Activated naive CD8-positive, alpha-beta T cell treated with anti-CD3 and anti-CD28 coated beads for 36 hours (primary cell): Measurements from ENCODE around the gene SWSAP1. TPM values are rescaled to one million over a fixed set of nuclear protein-coding genes. Genes with fewer than 3 reads are reported as not detected.
"Not testable (repeated sequence)": the region's sequence is repeated elsewhere in the genome, so short reads cannot be mapped to it uniquely, and the experiment has no call there.

Source experiments
- DNase-seq: peaks from one replicate; pipeline ENCODE4 v3.0.0; 2021
- H3K27ac Mint-ChIP-seq: one replicate; pipeline ENCODE4 v1.8.0; 2022; ENCODE audit warnings: mild to moderate bottlenecking, moderate library complexity, mixed read lengths
- H3K27me3 Mint-ChIP-seq: one replicate; pipeline ENCODE4 v1.8.0; 2022; ENCODE audit warnings: mild to moderate bottlenecking, mixed read lengths
- H3K36me3 Mint-ChIP-seq: one replicate; pipeline ENCODE4 v1.8.0; 2021; ENCODE audit warnings: mild to moderate bottlenecking, mixed read lengths
- H3K4me1 Mint-ChIP-seq: one replicate; pipeline ENCODE4 v1.8.0; 2021; ENCODE audit warnings: mixed read lengths
- H3K4me3 Mint-ChIP-seq: one replicate; pipeline ENCODE4 v1.8.0; 2022; ENCODE audit warnings: mild to moderate bottlenecking, moderate library complexity, mixed read lengths
- H3K9me3 Mint-ChIP-seq: one replicate; pipeline ENCODE4 v1.8.0; 2022; ENCODE audit warnings: mixed read lengths
- total RNA-seq, 2 experiments: library from RNA; stranded (reverse); gene quantifications; one replicate each; pipeline ENCODE4 v1.2.3, GENCODE V29; 2021

SWSAP1 gene
- total RNA-seq, result 1 to 10 TPM; 2.1 to 2.2 TPM

- H3K27me3 Mint-ChIP-seq, result no peaks in the 10 kb centered on the region
Observed at GRCh38 chr19:11374433-11375142, at the start of gene SWSAP1. SWSAP1 (plus strand) TSS chr19:11374666; CDS start chr19:11374681, 15 bp downstream.

GRCh38 chr19:11324748-11325389 is 49.6 kb upstream of the SWSAP1 start:
- Mint-ChIP-seq H3K4me3 (peak overlapping the region; percentile 7), H3K27ac (peak overlapping the region; percentile 73), H3K36me3 (no peaks in the 10 kb centered on the region), H3K27me3 (peaks cover 19% of the 10 kb centered on the region), H3K4me1 (peaks cover 20% of the 10 kb centered on the region), H3K9me3 (no peaks in the 10 kb centered on the region)
- DNase-seq, result no peak

More at GRCh38 chr19:11374433-11375142, at the start of gene SWSAP1:
- Mint-ChIP-seq H3K27ac (no peak within 1 kb of the TSS), H3K4me3 (no peak within 1 kb of the TSS), H3K9me3 (no peaks in the 10 kb centered on the region), H3K4me1 (peaks cover 15% of the 10 kb centered on the region), H3K36me3 (peaks cover 26% of the 10 kb centered on the region)
- peak; percentile 97 for DNase-seq

- Mint-ChIP-seq H3K27ac (no peak overlapping the region), H3K4me3 (no peak overlapping the region), H3K36me3 (no peaks in the 10 kb centered on the region), H3K27me3 (peaks cover 17% of the 10 kb centered on the region), H3K4me1 (peaks cover 19% of the 10 kb centered on the region), H3K9me3 (no peaks in the 10 kb centered on the region)
- DNase-seq, result no peak
Observed at GRCh38 chr19:11325544-11325943, 48.9 kb upstream of the SWSAP1 start.

GRCh38 chr19:11330127-11330526 is 44.3 kb upstream of the SWSAP1 start:
- H3K4me1 Mint-ChIP-seq, result no peaks in the 10 kb centered on the region
- DNase-seq, result no peak
- H3K4me3 Mint-ChIP-seq, result no peak overlapping the region
- H3K36me3 Mint-ChIP-seq, result peaks cover 7% of the 10 kb centered on the region
- no peaks in the 10 kb centered on the region for H3K9me3 Mint-ChIP-seq
- H3K27ac Mint-ChIP-seq, result no peak overlapping the region
- H3K27me3 Mint-ChIP-seq, result no peaks in the 10 kb centered on the region

GRCh38 chr19:11331502-11331901 is 43.0 kb upstream of the SWSAP1 start:
- peaks cover 15% of the 10 kb centered on the region for H3K36me3 Mint-ChIP-seq
- DNase-seq, result no peak
- H3K4me1 Mint-ChIP-seq, result no peaks in the 10 kb centered on the region
- no peak overlapping the region for H3K27ac Mint-ChIP-seq
- H3K9me3 Mint-ChIP-seq, result no peaks in the 10 kb centered on the region
- no peaks in the 10 kb centered on the region for H3K27me3 Mint-ChIP-seq
- H3K4me3 Mint-ChIP-seq, result no peak overlapping the region

- no peaks in the 10 kb centered on the region for H3K9me3 Mint-ChIP-seq
- H3K4me1 Mint-ChIP-seq, result peaks cover 6% of the 10 kb centered on the region
- no peak overlapping the region for H3K4me3 Mint-ChIP-seq
- DNase-seq, result no peak
- H3K27me3 Mint-ChIP-seq, result no peaks in the 10 kb centered on the region
- peaks cover 17% of the 10 kb centered on the region for H3K36me3 Mint-ChIP-seq
- H3K27ac Mint-ChIP-seq, result no peak overlapping the region
Observed at GRCh38 chr19:11332822-11333221, 41.6 kb upstream of the SWSAP1 start.

GRCh38 chr19:11333838-11334237 is 40.6 kb upstream of the SWSAP1 start:
- not testable (repeated sequence) for H3K27ac Mint-ChIP-seq, DNase-seq, H3K27me3 Mint-ChIP-seq, H3K4me3 Mint-ChIP-seq, H3K9me3 Mint-ChIP-seq
- H3K36me3 Mint-ChIP-seq, result peaks cover 17% of the 10 kb centered on the region
- peaks cover 11% of the 10 kb centered on the region for H3K4me1 Mint-ChIP-seq

GRCh38 chr19:11335449-11336146 is 38.9 kb upstream of the SWSAP1 start:
- Mint-ChIP-seq H3K4me1 (peaks cover 17% of the 10 kb centered on the region), H3K27me3 (no peaks in the 10 kb centered on the region), H3K9me3 (no peaks in the 10 kb centered on the region), H3K27ac (no peak overlapping the region), H3K36me3 (peaks cover 17% of the 10 kb centered on the region), H3K4me3 (no peak overlapping the region)
- DNase-seq, result no peak

GRCh38 chr19:11337080-11337479 is 37.4 kb upstream of the SWSAP1 start:
- Mint-ChIP-seq H3K36me3 (peaks cover 17% of the 10 kb centered on the region), H3K27me3 (no peaks in the 10 kb centered on the region), H3K4me1 (peaks cover 17% of the 10 kb centered on the region), H3K27ac (no peak overlapping the region), H3K9me3 (no peaks in the 10 kb centered on the region), H3K4me3 (no peak overlapping the region)
- no peak for DNase-seq

- Mint-ChIP-seq H3K9me3 (no peaks in the 10 kb centered on the region), H3K27ac (no peak overlapping the region), H3K36me3 (peaks cover 20% of the 10 kb centered on the region), H3K4me3 (no peak overlapping the region), H3K4me1 (peaks cover 17% of the 10 kb centered on the region), H3K27me3 (no peaks in the 10 kb centered on the region)
- DNase-seq, result no peak
Observed at GRCh38 chr19:11338121-11338520, 36.3 kb upstream of the SWSAP1 start.

- no peak overlapping the region for H3K27ac Mint-ChIP-seq
- H3K27me3 Mint-ChIP-seq, result no peaks in the 10 kb centered on the region
- no peaks in the 10 kb centered on the region for H3K9me3 Mint-ChIP-seq
- H3K4me3 Mint-ChIP-seq, result peak overlapping the region; percentile 72
- H3K36me3 Mint-ChIP-seq, result peaks cover 20% of the 10 kb centered on the region
- no peak for DNase-seq
- peaks cover 17% of the 10 kb centered on the region for H3K4me1 Mint-ChIP-seq
Observed at GRCh38 chr19:11338569-11339253, 35.8 kb upstream of the SWSAP1 start.

GRCh38 chr19:11339254-11340098 is 35.0 kb upstream of the SWSAP1 start, which contains the start of gene RAB3D:
RAB3D (minus strand) TSS chr19:11339657; CDS start chr19:11337399, 2,258 bp downstream.
- Mint-ChIP-seq H3K9me3 (no peaks in the 10 kb centered on the region), H3K4me1 (peaks cover 20% of the 10 kb centered on the region), H3K27ac (no peak within 1 kb of the TSS), H3K4me3 (peak within 1 kb of the TSS; percentile 72), H3K36me3 (peaks cover 16% of the 10 kb centered on the region), H3K27me3 (no peaks in the 10 kb centered on the region)
- peak; percentile 83 for DNase-seq

GRCh38 chr19:11340099-11340467 is 34.4 kb upstream of the SWSAP1 start:
- Mint-ChIP-seq H3K4me1 (peaks cover 25% of the 10 kb centered on the region), H3K4me3 (peak overlapping the region; percentile 72), H3K36me3 (peaks cover 14% of the 10 kb centered on the region)
- not testable (repeated sequence) for H3K27ac Mint-ChIP-seq, H3K27me3 Mint-ChIP-seq, DNase-seq, H3K9me3 Mint-ChIP-seq

- H3K4me1 Mint-ChIP-seq, result peaks cover 39% of the 10 kb centered on the region
- H3K27ac Mint-ChIP-seq, result no peak overlapping the region
- H3K9me3 Mint-ChIP-seq, result no peaks in the 10 kb centered on the region
- peaks cover 3% of the 10 kb centered on the region for H3K36me3 Mint-ChIP-seq
- H3K27me3 Mint-ChIP-seq, result no peaks in the 10 kb centered on the region
- DNase-seq, result no peak
- no peak overlapping the region for H3K4me3 Mint-ChIP-seq
Observed at GRCh38 chr19:11342429-11342828, 32.0 kb upstream of the SWSAP1 start.
